Measurements from ENCODE around the gene MYBPC1.
A peak's percentile ranks its signal among the peaks of the same experiment; 100 is the strongest.

The MYBPC1 gene

DNA sequence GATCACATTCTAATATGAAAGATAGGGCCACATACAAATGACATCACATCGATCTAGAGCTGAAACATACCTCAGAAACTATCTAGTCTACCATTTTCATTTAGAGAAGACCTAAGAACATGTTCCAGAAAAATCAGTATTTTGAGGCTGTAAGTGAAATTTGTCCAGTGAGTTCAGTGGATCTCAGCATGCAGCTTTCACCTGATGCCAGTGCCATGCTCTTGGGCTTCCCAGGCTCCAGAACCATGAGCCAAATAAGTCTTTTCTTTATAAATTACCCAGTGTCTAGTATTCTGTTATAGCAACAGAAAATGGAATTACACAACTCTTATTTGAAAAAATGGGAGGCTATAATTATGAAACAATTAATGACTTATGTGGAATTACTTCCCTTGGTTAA is 111.6 kb downstream of the MYBPC1 start:
- Histone ChIP-seq H4K8ac (ENCODE audit: low read depth, low read length) (no peak overlapping the region), H3K79me1 (ENCODE audit: low read depth, low read length) (no peaks in the 10 kb centered on the region), H2AK5ac (ENCODE audit: low read depth, low read length) (no peak overlapping the region), H2BK5ac (ENCODE audit: low read length) (no peak overlapping the region), H3K27ac (replicated peaks; ENCODE audit: low read length) (no peak overlapping the region), H3K36me3 (replicated peaks in 1 of 2; ENCODE audit: control insufficient read depth in 2 of 2, insufficient read depth in 2 of 2, low read length in 2 of 2) (no peaks in the 10 kb centered on the region), H2AFZ (ENCODE audit: low read length) (no peak overlapping the region), H3K9ac (ENCODE audit: low read depth, low read length, poor library complexity) (no peak overlapping the region), H3K4me3 (ENCODE audit: low read length in 2 of 2) (no peak overlapping the region), H3K9me3 (replicated peaks in 1 of 2; ENCODE audit: control insufficient read depth in 2 of 2, insufficient read depth in 1 of 2, low read depth in 1 of 2, low read length in 2 of 2) (no peaks in the 10 kb centered on the region), H2BK120ac (ENCODE audit: low read depth, low read length) (no peak overlapping the region), H3K14ac (ENCODE audit: low read length) (no peak overlapping the region), H2BK15ac (ENCODE audit: low read length) (no peak overlapping the region), H3K4ac (ENCODE audit: low read length) (no peak overlapping the region), H3K23ac (ENCODE audit: low read depth, low read length, poor library complexity) (no peak overlapping the region), H3K4me1 (ENCODE audit: control insufficient read depth in 2 of 2, insufficient read depth in 1 of 2, low read depth in 1 of 2, low read length in 2 of 2) (no peaks in the 10 kb centered on the region), H3K4me2 (ENCODE audit: insufficient read depth, low read length, poor library complexity, severe bottlenecking) (no peak overlapping the region), H4K91ac (ENCODE audit: low read depth, low read length, poor library complexity) (no peak overlapping the region), H3K27me3 (ENCODE audit: control insufficient read depth in 3 of 3, insufficient read depth in 3 of 3, low read depth in 1 of 3, low read length in 3 of 3) (no peaks in the 10 kb centered on the region), H3K18ac (ENCODE audit: low read length) (no peak overlapping the region), H2BK12ac (ENCODE audit: low read length) (no peak overlapping the region)
- no peak for DNase-seq (ENCODE audit: low spot score)
- WGBS, 2 donors (ENCODE audit: extremely low coverage in 2 of 2, insufficient read length in 2 of 2, insufficient replicate concordance in 1 of 2), result no CpG with 5 or more reads among the region's 1 CpG

DNA sequence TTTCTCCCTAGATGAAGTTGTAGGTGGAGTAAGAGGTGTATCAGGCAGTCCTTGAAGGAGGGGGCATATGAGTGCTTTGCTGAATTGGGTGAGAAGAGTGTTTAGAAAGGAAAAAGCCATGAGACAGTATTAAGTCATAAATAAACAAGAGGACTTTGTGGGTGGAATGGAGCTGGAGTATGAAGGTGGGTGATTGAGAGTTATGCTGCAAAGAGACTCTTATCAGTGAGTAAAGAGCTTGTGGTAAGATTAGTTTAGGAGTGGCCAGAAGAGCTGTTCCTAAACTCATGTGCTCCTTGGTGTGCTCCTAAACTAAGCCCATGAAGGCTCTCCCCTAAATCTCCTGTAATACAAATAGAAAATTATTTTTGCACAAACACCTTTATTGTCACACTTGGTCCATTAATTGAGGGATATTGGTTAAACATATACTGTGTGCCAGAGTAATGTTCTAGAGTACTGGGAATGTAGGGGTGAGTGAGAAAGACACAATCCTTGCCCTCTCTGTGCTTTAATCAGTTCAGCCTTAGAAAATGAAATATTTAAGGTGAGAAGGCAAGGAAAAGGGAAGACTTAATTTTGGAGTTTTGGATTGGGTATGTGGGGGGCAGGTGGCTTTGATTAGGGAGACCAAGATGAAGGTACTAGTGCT is 112.5 kb downstream of the MYBPC1 start:
- H3K4me3 ChIP-seq (ENCODE audit: low read length in 2 of 2), result no peak overlapping the region
- H2AK5ac ChIP-seq (ENCODE audit: low read depth, low read length), result no peak overlapping the region
- DNase-seq (ENCODE audit: low spot score), result no peak
- H3K23ac ChIP-seq (ENCODE audit: low read depth, low read length, poor library complexity), result no peak overlapping the region
- no peak overlapping the region for H3K9ac ChIP-seq (ENCODE audit: low read depth, low read length, poor library complexity)
- H2BK120ac ChIP-seq (ENCODE audit: low read depth, low read length), result no peak overlapping the region
- H2BK15ac ChIP-seq (ENCODE audit: low read length), result no peak overlapping the region
- no peak overlapping the region for H3K4me2 ChIP-seq (ENCODE audit: insufficient read depth, low read length, poor library complexity, severe bottlenecking)
- no peaks in the 10 kb centered on the region for H3K79me1 ChIP-seq (ENCODE audit: low read depth, low read length)
- H2BK5ac ChIP-seq (ENCODE audit: low read length), result no peak overlapping the region
- no peaks in the 10 kb centered on the region for H3K4me1 ChIP-seq (ENCODE audit: control insufficient read depth in 2 of 2, insufficient read depth in 1 of 2, low read depth in 1 of 2, low read length in 2 of 2)
- H3K14ac ChIP-seq (ENCODE audit: low read length), result no peak overlapping the region
- H3K18ac ChIP-seq (ENCODE audit: low read length), result no peak overlapping the region
- H4K91ac ChIP-seq (ENCODE audit: low read depth, low read length, poor library complexity), result no peak overlapping the region
- H2AFZ ChIP-seq (ENCODE audit: low read length), result no peak overlapping the region
- no peaks in the 10 kb centered on the region for H3K9me3 ChIP-seq (replicated peaks in 1 of 2; ENCODE audit: control insufficient read depth in 2 of 2, insufficient read depth in 1 of 2, low read depth in 1 of 2, low read length in 2 of 2)
- no peak overlapping the region for H4K8ac ChIP-seq (ENCODE audit: low read depth, low read length)
- no peaks in the 10 kb centered on the region for H3K36me3 ChIP-seq (replicated peaks in 1 of 2; ENCODE audit: control insufficient read depth in 2 of 2, insufficient read depth in 2 of 2, low read length in 2 of 2)
- H3K27ac ChIP-seq (replicated peaks; ENCODE audit: low read length), result no peak overlapping the region
- H3K27me3 ChIP-seq (ENCODE audit: control insufficient read depth in 3 of 3, insufficient read depth in 3 of 3, low read depth in 1 of 3, low read length in 3 of 3), result no peaks in the 10 kb centered on the region
- H2BK12ac ChIP-seq (ENCODE audit: low read length), result no peak overlapping the region
- H3K4ac ChIP-seq (ENCODE audit: low read length), result no peak overlapping the region

GRCh38 chr12:101710288-101710687 is 115.5 kb downstream of the MYBPC1 start:
- WGBS, 2 donors (ENCODE audit: extremely low coverage in 2 of 2, insufficient read length in 2 of 2, insufficient replicate concordance in 1 of 2), result no CpG with 5 or more reads among the region's 4 CpGs
- no peak overlapping the region for H3K4me3 ChIP-seq (ENCODE audit: low read length in 2 of 2)
- no peak overlapping the region for H2BK15ac ChIP-seq (ENCODE audit: low read length)
- H3K27ac ChIP-seq (replicated peaks; ENCODE audit: low read length), result no peak overlapping the region
- no peak overlapping the region for H3K14ac ChIP-seq (ENCODE audit: low read length)
- no peak overlapping the region for H2AFZ ChIP-seq (ENCODE audit: low read length)
- DNase-seq (ENCODE audit: low spot score), result no peak
- no peak overlapping the region for H3K4ac ChIP-seq (ENCODE audit: low read length)
- no peak overlapping the region for H4K8ac ChIP-seq (ENCODE audit: low read depth, low read length)
- H2BK5ac ChIP-seq (ENCODE audit: low read length), result no peak overlapping the region
- H2AK5ac ChIP-seq (ENCODE audit: low read depth, low read length), result no peak overlapping the region
- H3K23ac ChIP-seq (ENCODE audit: low read depth, low read length, poor library complexity), result no peak overlapping the region
- H3K27me3 ChIP-seq (ENCODE audit: control insufficient read depth in 3 of 3, insufficient read depth in 3 of 3, low read depth in 1 of 3, low read length in 3 of 3), result no peaks in the 10 kb centered on the region
- no peak overlapping the region for H3K18ac ChIP-seq (ENCODE audit: low read length)
- H2BK120ac ChIP-seq (ENCODE audit: low read depth, low read length), result no peak overlapping the region
- H3K79me1 ChIP-seq (ENCODE audit: low read depth, low read length), result no peaks in the 10 kb centered on the region
- no peaks in the 10 kb centered on the region for H3K9me3 ChIP-seq (replicated peaks in 1 of 2; ENCODE audit: control insufficient read depth in 2 of 2, insufficient read depth in 1 of 2, low read depth in 1 of 2, low read length in 2 of 2)
- H3K4me2 ChIP-seq (ENCODE audit: insufficient read depth, low read length, poor library complexity, severe bottlenecking), result no peak overlapping the region
- H3K4me1 ChIP-seq (ENCODE audit: control insufficient read depth in 2 of 2, insufficient read depth in 1 of 2, low read depth in 1 of 2, low read length in 2 of 2), result peaks cover 4 to 11% of the 10 kb centered on the region in 2 donors
- H2BK12ac ChIP-seq (ENCODE audit: low read length), result no peak overlapping the region
- H4K91ac ChIP-seq (ENCODE audit: low read depth, low read length, poor library complexity), result no peak overlapping the region
- H3K36me3 ChIP-seq (replicated peaks in 1 of 2; ENCODE audit: control insufficient read depth in 2 of 2, insufficient read depth in 2 of 2, low read length in 2 of 2), result no peaks in the 10 kb centered on the region
- H3K9ac ChIP-seq (ENCODE audit: low read depth, low read length, poor library complexity), result no peak overlapping the region

- H3K4ac ChIP-seq (ENCODE audit: low read length), result no peak overlapping the region
- H4K8ac ChIP-seq (ENCODE audit: low read depth, low read length), result no peak overlapping the region
- no peak overlapping the region for H2BK5ac ChIP-seq (ENCODE audit: low read length)
- H3K23ac ChIP-seq (ENCODE audit: low read depth, low read length, poor library complexity), result no peak overlapping the region
- no peak overlapping the region for H3K4me2 ChIP-seq (ENCODE audit: insufficient read depth, low read length, poor library complexity, severe bottlenecking)
- no peaks in the 10 kb centered on the region for H3K27me3 ChIP-seq (ENCODE audit: control insufficient read depth in 3 of 3, insufficient read depth in 3 of 3, low read depth in 1 of 3, low read length in 3 of 3)
- peak; percentile 11 for DNase-seq (ENCODE audit: low spot score)
- H3K9ac ChIP-seq (ENCODE audit: low read depth, low read length, poor library complexity), result no peak overlapping the region
- no peaks in the 10 kb centered on the region for H3K9me3 ChIP-seq (replicated peaks in 1 of 2; ENCODE audit: control insufficient read depth in 2 of 2, insufficient read depth in 1 of 2, low read depth in 1 of 2, low read length in 2 of 2)
- no peak overlapping the region for H3K27ac ChIP-seq (replicated peaks; ENCODE audit: low read length)
- H2BK12ac ChIP-seq (ENCODE audit: low read length), result no peak overlapping the region
- H3K36me3 ChIP-seq (replicated peaks in 1 of 2; ENCODE audit: control insufficient read depth in 2 of 2, insufficient read depth in 2 of 2, low read length in 2 of 2), result no peaks in the 10 kb centered on the region
- no peak overlapping the region for H2BK120ac ChIP-seq (ENCODE audit: low read depth, low read length)
- H2AFZ ChIP-seq (ENCODE audit: low read length), result peak overlapping the region; percentile 67
- H3K18ac ChIP-seq (ENCODE audit: low read length), result no peak overlapping the region
- no peak overlapping the region for H3K14ac ChIP-seq (ENCODE audit: low read length)
- H3K4me1 ChIP-seq (ENCODE audit: control insufficient read depth in 2 of 2, insufficient read depth in 1 of 2, low read depth in 1 of 2, low read length in 2 of 2), result peaks cover 4 to 11% of the 10 kb centered on the region in 2 donors
- H4K91ac ChIP-seq (ENCODE audit: low read depth, low read length, poor library complexity), result no peak overlapping the region
- H3K79me1 ChIP-seq (ENCODE audit: low read depth, low read length), result no peaks in the 10 kb centered on the region
- no peak overlapping the region for H2AK5ac ChIP-seq (ENCODE audit: low read depth, low read length)
- H2BK15ac ChIP-seq (ENCODE audit: low read length), result no peak overlapping the region
- peak overlapping the region; percentile 32 to 34 for H3K4me3 ChIP-seq (ENCODE audit: low read length in 2 of 2)
- WGBS, 2 donors (ENCODE audit: extremely low coverage in 2 of 2, insufficient read length in 2 of 2, insufficient replicate concordance in 1 of 2), result no CpG with 5 or more reads among the region's 5 CpGs
Measured at GRCh38 chr12:101713059-101713682, 118.4 kb downstream of the MYBPC1 start.

Data from neuronal stem cell (in vitro differentiated cells).